Hematopoietic multipotent progenitor cell treated with erythropoietin and hydrocortisone succinate and interleukin-3 and kit ligand, for 17 days (in vitro differentiated cells): ENCODE measurements around the gene AHDC1.
"Not testable (repeated sequence)": the region's sequence is repeated elsewhere in the genome, so short reads cannot be mapped to it uniquely, and the experiment has no call there.

ENCODE experiments used
- DNase-seq: peaks from one replicate; pipeline ENCODE4 v3.0.0-alpha.2; 2015; ENCODE audit warnings: low spot score

Gene AHDC1

DNA sequence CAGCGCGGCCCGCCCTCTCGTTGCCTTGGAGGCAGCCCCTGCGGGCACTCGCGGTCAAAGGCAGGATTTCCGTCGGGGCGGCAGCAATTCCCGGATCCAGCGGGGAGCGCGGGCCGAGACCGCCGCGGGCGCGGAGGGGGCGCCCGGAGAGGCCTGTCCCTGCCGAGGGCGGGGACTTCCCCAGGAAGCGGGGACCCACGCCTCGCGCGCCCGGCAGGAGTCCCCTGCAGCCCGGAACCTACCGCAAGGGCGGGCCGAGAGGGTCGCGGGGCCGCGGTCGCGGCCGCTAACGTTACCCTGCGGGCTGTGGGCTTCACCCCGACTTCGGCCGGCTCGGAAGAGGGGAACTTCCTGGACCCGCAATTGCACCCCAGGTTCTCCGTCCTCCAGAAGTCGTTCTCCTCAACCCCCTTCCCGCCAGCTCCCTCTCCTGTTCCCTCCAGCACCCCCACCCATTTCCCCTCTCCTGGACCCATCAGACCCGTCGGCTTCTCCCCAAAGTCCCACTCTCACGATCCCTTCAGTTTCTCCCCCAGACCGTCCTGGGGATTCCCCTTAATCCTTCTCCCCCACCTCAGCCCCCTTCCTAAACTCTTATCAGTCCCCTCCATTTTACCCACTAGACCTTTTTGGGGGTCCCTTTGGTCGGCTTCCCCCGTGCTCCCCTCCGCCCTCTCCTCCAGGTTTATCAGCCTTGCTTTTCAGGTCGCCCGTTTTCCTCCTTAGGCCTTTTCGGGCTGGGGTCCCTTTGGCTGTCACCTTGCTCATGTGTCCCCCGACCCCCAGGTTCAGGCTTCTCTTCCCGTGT is 30.4 kb upstream of the AHDC1 start:
- DNase-seq = no peak

- DNase-seq = no peak
Measured at GRCh38 chr1:27633640-27634176, 29.8 kb upstream of the AHDC1 start.

DNA sequence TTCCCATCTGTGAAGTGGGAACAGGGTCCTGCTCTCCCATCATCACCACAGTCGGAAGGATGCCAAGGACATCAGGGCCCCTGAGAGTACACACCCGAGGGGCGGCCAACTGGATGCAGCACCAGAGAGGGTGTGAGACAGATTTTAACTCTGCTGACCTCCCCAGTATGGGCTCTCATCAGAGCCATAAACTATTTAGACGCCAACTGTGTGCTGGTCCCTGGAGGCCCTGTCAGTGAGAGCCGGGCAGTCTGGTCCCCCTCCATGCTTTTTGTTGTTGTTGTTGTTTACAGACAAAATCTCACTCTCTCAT is 29.3 kb upstream of the AHDC1 start:
- no peak for DNase-seq

GRCh38 chr1:27632387-27633297 is 28.7 kb upstream of the AHDC1 start:
- DNase-seq = no peak

DNA sequence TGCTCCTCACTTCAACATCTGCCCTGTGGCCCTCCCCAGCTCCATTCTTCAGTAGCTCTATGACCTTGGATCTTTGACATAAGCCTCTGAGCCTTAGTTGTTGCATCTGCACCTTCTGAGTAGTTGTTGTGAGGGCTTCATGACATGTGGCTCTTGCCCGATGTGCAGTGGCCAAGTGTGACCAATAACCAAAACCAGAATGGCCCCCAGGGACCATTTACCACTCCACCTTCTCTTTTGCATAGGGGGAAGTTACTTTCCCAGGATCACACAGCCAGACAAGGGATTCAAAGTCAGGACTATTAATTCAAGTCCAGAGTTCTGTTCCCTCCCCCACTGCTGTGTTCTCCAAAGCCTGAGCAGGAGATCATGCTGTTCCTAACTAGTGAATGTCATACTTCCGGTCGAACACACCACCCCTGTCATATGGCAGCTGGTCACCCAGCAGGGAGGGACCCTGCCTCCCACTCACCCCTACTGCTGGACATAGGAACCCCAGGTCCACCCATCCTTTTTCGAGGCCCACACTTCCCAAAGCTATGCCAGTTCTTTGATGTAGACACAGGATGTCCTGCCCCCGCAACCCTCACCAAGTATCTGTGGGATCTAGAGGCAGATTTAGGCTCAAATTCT is 27.0 kb upstream of the AHDC1 start:
- DNase-seq = no peak

- no peak for DNase-seq
Measured at GRCh38 chr1:27628712-27629111, 24.8 kb upstream of the AHDC1 start.

- not testable (repeated sequence) for DNase-seq
Measured at GRCh38 chr1:27627733-27628132, 23.8 kb upstream of the AHDC1 start.

GRCh38 chr1:27627061-27627460 is 23.1 kb upstream of the AHDC1 start:
- no peak for DNase-seq

DNA sequence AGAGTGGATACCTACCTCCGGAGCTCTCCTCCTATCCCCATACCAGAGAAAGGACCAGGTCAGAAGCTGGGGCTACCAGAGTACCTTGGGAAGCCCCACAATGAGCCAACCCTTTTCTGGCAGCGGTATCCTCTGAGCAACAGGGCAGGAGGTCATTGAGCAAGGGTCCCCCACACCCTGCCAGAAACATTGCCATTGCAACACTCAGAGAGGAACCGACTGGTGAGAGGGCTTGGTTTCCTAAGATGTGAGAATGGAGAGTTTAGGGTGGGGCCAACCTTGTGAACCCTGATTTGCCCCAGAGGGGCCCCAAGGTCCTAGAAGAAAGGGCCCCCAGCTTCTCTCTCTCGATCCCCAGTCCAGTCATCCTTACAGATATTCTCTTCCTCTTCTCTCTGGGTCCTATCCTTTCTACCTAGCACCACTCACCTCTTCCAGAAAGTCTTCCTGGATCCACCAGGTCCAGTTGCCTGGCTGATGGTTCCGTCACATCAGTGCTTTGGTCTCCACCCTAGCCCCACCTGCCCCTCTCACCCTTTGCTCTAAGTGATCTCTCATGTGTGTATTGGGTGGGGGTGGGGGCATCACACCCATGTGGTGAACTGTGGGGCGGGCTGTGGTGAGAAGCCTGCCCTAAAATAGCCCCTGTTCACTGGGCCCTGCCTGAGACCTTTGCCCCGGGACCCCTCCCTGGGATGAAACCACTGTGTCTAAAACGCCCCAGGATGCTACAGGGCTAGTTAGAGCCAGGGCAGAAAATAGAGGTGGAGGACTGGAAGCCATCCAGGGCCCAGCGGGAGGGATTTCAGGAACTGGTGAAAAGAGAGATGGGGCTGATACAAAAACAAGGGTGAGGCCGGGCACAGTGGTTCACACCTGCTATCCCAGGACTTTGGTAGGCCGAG is 22.3 kb upstream of the AHDC1 start:
- DNase-seq = no peak

- no peak for DNase-seq
Measured at GRCh38 chr1:27624467-27625178, 20.7 kb upstream of the AHDC1 start.

DNA sequence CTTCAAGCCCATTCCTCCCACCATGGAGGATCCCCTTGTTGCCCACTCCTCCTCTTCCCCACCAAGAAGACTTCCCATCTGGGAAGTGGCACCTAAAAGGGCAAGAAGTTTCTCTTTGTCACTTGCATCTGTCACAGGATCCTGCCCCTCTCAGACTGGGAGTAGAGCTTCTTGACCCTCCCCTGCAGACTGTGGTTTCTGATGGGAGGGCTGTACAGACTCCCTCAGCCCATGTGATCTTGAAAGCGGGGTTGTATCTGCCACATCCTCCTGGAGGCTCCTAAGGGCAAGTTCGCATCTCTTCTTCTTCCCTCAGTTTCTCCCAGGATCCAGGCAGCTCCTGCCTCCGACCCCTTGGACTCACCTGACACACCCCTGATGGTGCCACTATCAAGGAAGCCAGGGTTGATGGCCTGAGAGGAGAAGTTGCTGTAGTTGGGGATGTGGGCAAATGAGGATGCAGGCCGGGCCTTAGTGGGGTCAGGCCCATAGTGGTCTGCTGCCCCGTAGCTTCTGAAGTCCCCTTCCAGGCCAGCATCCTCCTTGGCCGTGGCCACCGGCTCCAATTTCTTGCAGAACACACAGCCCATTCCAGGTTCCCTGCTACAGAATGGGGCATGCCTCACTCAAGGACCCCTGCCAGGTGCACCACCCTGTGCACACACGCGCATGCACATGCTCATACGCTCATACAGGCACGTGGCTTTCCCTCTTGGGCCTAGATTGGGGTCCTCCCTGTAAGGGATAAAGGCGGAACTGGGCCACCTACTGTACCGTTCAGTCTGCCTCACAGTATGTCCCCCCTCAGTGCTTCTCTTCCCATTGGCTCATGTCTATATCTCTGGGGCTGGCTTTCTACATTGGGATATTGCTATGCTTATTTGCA is 19.6 kb upstream of the AHDC1 start:
- no peak for DNase-seq

DNA sequence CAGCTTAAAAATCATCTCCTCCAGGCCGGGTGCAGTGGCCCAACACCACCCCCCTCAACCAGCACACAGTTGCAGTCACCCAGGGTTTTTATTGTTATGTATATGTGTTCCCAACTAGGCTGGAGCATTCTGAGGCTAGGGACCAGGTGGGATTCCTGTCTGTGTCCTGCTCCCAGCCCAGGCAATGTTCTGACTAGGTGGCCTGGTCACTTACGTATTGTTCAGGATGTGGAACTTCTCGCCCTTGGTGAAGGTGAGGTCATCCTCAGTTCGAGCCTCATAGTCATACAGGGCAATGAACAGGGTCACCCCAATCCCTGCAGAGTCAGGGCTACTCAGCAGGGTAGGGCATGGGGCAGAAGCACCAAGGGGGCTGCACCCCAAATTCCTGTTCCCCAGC is 18.9 kb upstream of the AHDC1 start:
- no peak for DNase-seq

DNA sequence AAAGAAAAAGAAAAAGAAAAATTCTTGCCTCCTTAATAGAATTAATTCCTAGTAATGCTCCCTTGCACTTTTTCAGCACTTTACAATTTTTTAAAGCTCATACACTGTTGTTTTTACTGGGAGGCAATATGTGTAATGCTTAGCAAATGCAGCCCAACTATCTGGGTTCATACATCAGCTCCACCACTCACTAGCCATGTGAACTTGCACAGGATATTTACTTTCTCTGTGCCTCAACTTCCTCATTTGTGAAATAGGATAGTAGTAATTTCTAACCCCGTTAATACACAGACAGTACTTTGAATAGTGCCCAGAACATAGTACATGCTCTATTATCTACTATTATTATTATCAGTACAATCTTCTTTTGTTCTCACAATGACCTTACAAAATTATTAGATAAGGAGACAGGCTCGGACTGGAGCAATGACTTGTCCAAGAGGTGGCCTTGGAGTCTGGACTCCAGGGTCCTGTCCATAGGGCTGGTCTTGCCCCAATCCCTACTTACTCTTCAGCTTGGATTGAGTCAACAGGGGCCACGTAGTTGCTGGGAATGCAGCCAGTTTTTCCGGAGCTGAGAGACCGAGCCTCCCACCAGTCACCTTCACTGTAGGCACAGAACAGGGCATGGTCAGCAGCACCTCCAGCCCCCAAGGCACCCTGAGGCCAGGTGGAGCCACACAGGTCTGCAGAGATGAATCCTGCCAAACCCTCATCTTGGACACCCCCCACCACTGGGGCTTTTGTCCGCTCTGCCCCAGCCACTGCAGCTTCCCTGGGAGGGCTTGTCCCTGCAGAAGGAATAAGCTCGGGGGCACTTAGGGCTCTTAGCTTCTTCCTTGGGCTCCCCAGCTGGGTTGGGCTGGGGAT is 17.3 kb upstream of the AHDC1 start:
- no peak for DNase-seq

- DNase-seq = not testable (repeated sequence)
Measured at GRCh38 chr1:27619782-27620438, 16.0 kb upstream of the AHDC1 start.

GRCh38 chr1:27618341-27619082 is 14.6 kb upstream of the AHDC1 start:
- DNase-seq = no peak

DNA sequence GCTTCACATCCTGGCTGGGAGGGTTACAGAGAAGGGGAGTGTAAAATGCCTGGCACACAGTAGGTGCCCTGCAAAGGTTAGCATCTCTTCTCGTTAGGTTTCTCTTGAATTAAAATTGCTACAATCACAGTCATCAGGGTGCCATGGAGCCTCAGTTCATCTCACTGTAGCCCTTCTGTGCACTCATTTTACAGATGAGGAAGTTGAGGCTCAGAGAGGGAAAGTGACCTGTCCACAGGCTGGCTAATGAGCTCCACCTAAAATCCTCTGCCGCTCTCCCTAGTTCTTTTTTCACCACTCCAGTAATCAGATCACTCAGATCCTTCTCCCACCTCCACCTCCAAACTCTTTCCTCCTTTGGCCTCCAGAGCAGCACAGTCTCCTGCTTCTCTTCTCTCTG is 13.5 kb upstream of the AHDC1 start:
- DNase-seq = no peak

DNA sequence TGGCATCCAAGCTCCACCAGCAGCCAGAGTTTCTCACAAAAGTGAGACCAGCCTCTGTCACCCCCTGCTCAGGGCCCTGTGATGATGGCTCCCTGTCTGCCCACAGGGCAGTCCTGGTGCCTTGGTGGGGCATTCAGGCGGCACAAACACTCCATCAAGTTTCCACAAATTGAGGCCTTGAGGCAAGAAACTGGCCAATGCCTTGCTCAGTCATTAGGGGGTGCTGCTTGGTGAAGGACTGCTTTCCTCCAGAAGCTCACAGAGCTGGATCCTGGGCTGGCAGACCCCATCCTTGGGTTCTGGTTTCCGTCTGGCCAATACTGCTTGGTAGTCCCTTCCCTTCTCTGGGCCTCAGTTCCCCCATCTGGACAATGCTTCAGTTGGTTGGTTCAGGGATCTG is 12.5 kb upstream of the AHDC1 start:
- DNase-seq = no peak
